K562 (cell line): ENCODE measurements around the gene BMF. TPM values are rescaled to one million over a fixed set of nuclear protein-coding genes. Genes with fewer than 3 reads are reported as not detected.

Source experiments
- CBX3 ChIP-seq, 2 experiments: IDR thresholded peaks; 1 replicate in 1 of 2; 2 replicates in 1 of 2; pipeline ENCODE4 v1.6.1; 2012; ENCODE audit warnings: inconsistent platforms in 2 of 2, low read length in 2 of 2, borderline replicate concordance in 1 of 2, control low read depth in 1 of 2
- DIDO1 ChIP-seq: fragments of 450-650 bp; IDR thresholded peaks from 2 replicates; pipeline ENCODE4 v1.6.1; 2016; ENCODE audit warnings: low read depth, missing biosample characterization, missing genetic modification characterization
- DPF2 ChIP-seq: fragments of 450-650 bp; IDR thresholded peaks from 2 replicates; pipeline ENCODE4 v1.6.1; 2016
- EHMT2 ChIP-seq: fragments of 450-650 bp; IDR thresholded peaks from 2 replicates; pipeline ENCODE4 v1.6.1; 2018; ENCODE audit warnings: antibody characterized with exemption
- HDAC3 ChIP-seq: fragments of 450-650 bp; IDR thresholded peaks from 2 replicates; pipeline ENCODE4 v1.6.1; 2018; ENCODE audit warnings: borderline replicate concordance, mild to moderate bottlenecking, moderate library complexity; ENCODE audit not compliant: partially characterized antibody
- KLF10 ChIP-seq: fragments of 250-450 bp; sonication (Bioruptor Pico); IDR thresholded peaks from 2 replicates; pipeline ENCODE4 v1.6.1; 2021; ENCODE audit warnings: matching md5 sums
- PURB ChIP-seq: sonication (generic); formaldehyde crosslinking; IDR thresholded peaks from 2 replicates; pipeline ENCODE4 v1.9.0; 2021; ENCODE audit warnings: low read depth, mild to moderate bottlenecking, missing genetic modification reagents
- SRF ChIP-seq, 2 experiments: fragments of 250-450, 450-650 bp in 1 of 2; sonication (Bioruptor Pico) in 1 of 2; sonication (generic) in 1 of 2; formaldehyde crosslinking; IDR thresholded peaks; 2 replicates each; pipeline versions ENCODE4 v1.5.0 to v1.5.1; 2020 to 2022; ENCODE audit warnings: mild to moderate bottlenecking in 1 of 2, missing genetic modification reagents in 1 of 2
- TAF7 ChIP-seq: fragments of 450-650 bp; IDR thresholded peaks from 2 replicates; pipeline ENCODE4 v1.6.1; 2016; ENCODE audit warnings: missing genetic modification characterization, missing compliant biosample characterization
- ZBED1 ChIP-seq: IDR thresholded peaks from 2 replicates; pipeline ENCODE4 v1.6.1; 2014
- ZBTB8A ChIP-seq: fragments of 450-650 bp; IDR thresholded peaks from 2 replicates; pipeline ENCODE4 v1.6.1; 2018; ENCODE audit warnings: mild to moderate bottlenecking, moderate library complexity; ENCODE audit not compliant: partially characterized antibody
- ZNF124 ChIP-seq: sonication (generic); formaldehyde crosslinking; IDR thresholded peaks from 2 replicates; pipeline ENCODE4 v1.8.1; 2022; ENCODE audit warnings: missing genetic modification reagents
- ZNF146 ChIP-seq: IDR thresholded peaks from one replicate; pipeline ENCODE4 v1.6.1; 2018; ENCODE audit warnings: missing compliant biosample characterization; ENCODE audit not compliant: unreplicated experiment
- ZNF263 ChIP-seq: sonication (generic); formaldehyde crosslinking; IDR thresholded peaks from 2 replicates; pipeline ENCODE4 v1.8.0; 2022; ENCODE audit warnings: mild to moderate bottlenecking, missing genetic modification reagents, borderline replicate concordance
- ZNF274 ChIP-seq: IDR thresholded peaks from 2 replicates; pipeline ENCODE4 v1.6.1; 2011; ENCODE audit warnings: low read depth, mild to moderate bottlenecking, low read length, moderate library complexity, borderline replicate concordance
- ZNF384 ChIP-seq: IDR thresholded peaks from 2 replicates; pipeline ENCODE4 v1.6.1; 2012; ENCODE audit warnings: low read depth, low read length, improper control_type of control experiment
- ZNF57 ChIP-seq: fragments of 450-650 bp; formaldehyde crosslinking; IDR thresholded peaks from 2 replicates; pipeline ENCODE4 v1.4.0; 2020; ENCODE audit warnings: mild to moderate bottlenecking, moderate library complexity
- polyA plus RNA-seq, 8 experiments: library from polyadenylated mRNA; depleted of rRNA in 4 of 8; stranded (reverse) in 5 of 8; unstranded in 3 of 8; fragments of >200 nt; fragmentation: Nextera tagmentation in 2 of 8; fragmentation: Illumina TruSeq in 1 of 8; extraction: Ambion mirVana in 2 of 8; extraction: Trizol in 1 of 8; gene quantifications; 2 replicates each; pipeline versions ENCODE4 v1.2.1 to v1.2.3, GENCODE V29; 2011 to 2014; ENCODE audit warnings: inconsistent platforms in 1 of 8, missing spikeins in 1 of 8
- total RNA-seq, 7 experiments: library from RNA; depleted of rRNA in 6 of 7; stranded (reverse); fragments of >200 nt in 6 of 7; fragmentation: Illumina TruSeq in 2 of 7; extraction: Trizol in 2 of 7; gene quantifications; 2 replicates each; pipeline versions ENCODE4 v1.2.1 to v1.2.3, GENCODE V29; 2011 to 2021; ENCODE audit warnings: low replicate concordance in 1 of 7
- TF ChIP-seq, protein P1 (sequence below), 2 experiments: IDR thresholded peaks in 1 of 2; conservative IDR thresholded peaks in 1 of 2; 2 replicates each; pipeline ENCODE4 v1.6.1; 2016; ENCODE audit warnings: low read depth in 2 of 2, mild to moderate bottlenecking in 1 of 2, missing compliant biosample characterization in 1 of 2, missing genetic modification characterization in 1 of 2, moderate library complexity in 1 of 2
- TF ChIP-seq, protein P2 (sequence below), 3 experiments: fragments of 200-800 bp in 1 of 3; fragments of 250-450 bp in 1 of 3; fragments of 450-650 bp in 1 of 3; sonication (Bioruptor Pico) in 1 of 3; sonication (Bioruptor generic) in 1 of 3; formaldehyde crosslinking in 1 of 3; IDR thresholded peaks; 2 replicates each; pipeline versions ENCODE4 v1.6.1 to v1.8.0; 2016 to 2022; ENCODE audit warnings: mild to moderate bottlenecking in 2 of 3, missing genetic modification characterization in 2 of 3, missing compliant biosample characterization in 1 of 3, moderate library complexity in 1 of 3
- TF ChIP-seq, protein P3 (sequence below), 2 experiments: fragments of 200-800 bp in 1 of 2; sonication (Bioruptor generic) in 1 of 2; sonication (generic) in 1 of 2; formaldehyde crosslinking in 1 of 2; IDR thresholded peaks in 1 of 2; conservative IDR thresholded peaks in 1 of 2; 2 replicates each; pipeline versions ENCODE4 v1.5.0 to v1.6.1; 2016 to 2020; ENCODE audit warnings: missing compliant biosample characterization in 1 of 2, missing genetic modification characterization in 1 of 2, missing genetic modification reagents in 1 of 2

Gene BMF
- total and polyA plus RNA-seq, 9 of the 15 experiments (the other 6 are each of a cell fraction or from before 2014, with no cell fraction given), result 0.25 to 0.91 (median 0.59) TPM; not detected in 2

DNA sequence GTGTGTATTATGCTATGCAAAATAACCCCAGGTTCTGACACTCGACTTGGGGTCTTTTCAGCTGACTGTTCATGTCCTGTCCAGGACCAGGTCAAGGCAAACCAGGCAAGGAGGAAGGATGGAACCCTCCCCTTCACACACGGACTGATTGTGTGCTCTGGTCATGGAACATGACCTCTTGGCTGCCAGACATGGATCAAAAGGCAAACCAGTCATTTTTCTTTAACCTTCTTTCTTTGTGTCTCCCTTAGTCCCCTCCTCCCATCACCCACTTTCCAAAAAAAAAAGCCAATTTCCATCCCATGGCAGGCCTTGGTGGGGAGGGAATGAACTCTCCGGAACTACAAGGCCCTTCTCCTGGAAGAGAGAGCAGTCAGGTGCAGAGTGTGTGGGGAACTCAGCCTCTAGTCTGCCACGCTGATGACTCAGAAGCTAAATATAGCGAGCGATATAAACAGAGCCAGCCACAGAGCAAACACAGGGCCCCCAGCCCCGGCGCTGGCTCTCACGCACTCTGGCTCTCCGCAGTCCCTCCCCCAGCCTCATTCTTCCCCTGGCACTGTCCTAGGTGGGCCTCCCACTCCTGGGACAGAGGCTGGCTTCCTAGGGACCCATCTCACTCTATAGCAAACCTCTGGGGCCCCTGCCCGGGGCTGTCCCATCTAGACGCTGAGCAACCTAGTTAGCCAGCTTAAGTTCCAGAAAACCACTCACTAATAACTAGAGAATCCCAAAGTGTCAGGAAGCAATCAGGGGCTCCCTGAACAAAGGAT is 10.0 kb downstream of the BMF start (continued):
- TF ChIP-seq, protein P1, sequence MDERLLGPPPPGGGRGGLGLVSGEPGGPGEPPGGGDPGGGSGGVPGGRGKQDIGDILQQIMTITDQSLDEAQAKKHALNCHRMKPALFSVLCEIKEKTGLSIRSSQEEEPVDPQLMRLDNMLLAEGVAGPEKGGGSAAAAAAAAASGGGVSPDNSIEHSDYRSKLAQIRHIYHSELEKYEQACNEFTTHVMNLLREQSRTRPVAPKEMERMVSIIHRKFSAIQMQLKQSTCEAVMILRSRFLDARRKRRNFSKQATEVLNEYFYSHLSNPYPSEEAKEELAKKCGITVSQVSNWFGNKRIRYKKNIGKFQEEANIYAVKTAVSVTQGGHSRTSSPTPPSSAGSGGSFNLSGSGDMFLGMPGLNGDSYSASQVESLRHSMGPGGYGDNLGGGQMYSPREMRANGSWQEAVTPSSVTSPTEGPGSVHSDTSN (CRISPR knock-in tag; IDR thresholded peaks at IDR 0.05; ENCODE audit: low read depth), result no peak
- TF ChIP-seq, protein P1 (tag; conservative IDR thresholded peaks at IDR 0.05; ENCODE audit: low read depth), result 0 out of 2 replicates have a peak, but pooled peaks have one; percentile 5
- TF ChIP-seq ZNF146 (CRISPR knock-in tag) (no peak), SRF (CRISPR knock-in tag; IDR thresholded peaks at IDR 0.05) (no peak), CBX3 (IDR thresholded peaks at IDR 0.05; ENCODE audit: borderline replicate concordance in 1 of 2, low read length in 2 of 2) (no peak), ZNF274 (no peak), ZNF263 (CRISPR knock-in tag) (no peak), ZBTB8A (no peak), PURB (no peak), ZNF124 (CRISPR knock-in tag) (no peak), KLF10 (CRISPR knock-in tag) (no peak), TAF7 (tag) (no peak), ZNF384 (peak; percentile 39), HDAC3 (no peak), ZBED1 (no peak), ZNF57 (no peak), DPF2 (peak; percentile 90), EHMT2 (no peak), DIDO1 (tag) (no peak)
- TF ChIP-seq, protein P2, sequence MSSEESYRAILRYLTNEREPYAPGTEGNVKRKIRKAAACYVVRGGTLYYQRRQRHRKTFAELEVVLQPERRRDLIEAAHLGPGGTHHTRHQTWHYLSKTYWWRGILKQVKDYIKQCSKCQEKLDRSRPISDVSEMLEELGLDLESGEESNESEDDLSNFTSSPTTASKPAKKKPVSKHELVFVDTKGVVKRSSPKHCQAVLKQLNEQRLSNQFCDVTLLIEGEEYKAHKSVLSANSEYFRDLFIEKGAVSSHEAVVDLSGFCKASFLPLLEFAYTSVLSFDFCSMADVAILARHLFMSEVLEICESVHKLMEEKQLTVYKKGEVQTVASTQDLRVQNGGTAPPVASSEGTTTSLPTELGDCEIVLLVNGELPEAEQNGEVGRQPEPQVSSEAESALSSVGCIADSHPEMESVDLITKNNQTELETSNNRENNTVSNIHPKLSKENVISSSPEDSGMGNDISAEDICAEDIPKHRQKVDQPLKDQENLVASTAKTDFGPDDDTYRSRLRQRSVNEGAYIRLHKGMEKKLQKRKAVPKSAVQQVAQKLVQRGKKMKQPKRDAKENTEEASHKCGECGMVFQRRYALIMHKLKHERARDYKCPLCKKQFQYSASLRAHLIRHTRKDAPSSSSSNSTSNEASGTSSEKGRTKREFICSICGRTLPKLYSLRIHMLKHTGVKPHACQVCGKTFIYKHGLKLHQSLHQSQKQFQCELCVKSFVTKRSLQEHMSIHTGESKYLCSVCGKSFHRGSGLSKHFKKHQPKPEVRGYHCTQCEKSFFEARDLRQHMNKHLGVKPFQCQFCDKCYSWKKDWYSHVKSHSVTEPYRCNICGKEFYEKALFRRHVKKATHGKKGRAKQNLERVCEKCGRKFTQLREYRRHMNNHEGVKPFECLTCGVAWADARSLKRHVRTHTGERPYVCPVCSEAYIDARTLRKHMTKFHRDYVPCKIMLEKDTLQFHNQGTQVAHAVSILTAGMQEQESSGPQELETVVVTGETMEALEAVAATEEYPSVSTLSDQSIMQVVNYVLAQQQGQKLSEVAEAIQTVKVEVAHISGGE (CRISPR knock-in tag; IDR thresholded peaks at IDR 0.05), result peak in 1 of 3 experiments; percentile 81; a peak in 2 of 6 replicates
- TF ChIP-seq, protein P3, sequence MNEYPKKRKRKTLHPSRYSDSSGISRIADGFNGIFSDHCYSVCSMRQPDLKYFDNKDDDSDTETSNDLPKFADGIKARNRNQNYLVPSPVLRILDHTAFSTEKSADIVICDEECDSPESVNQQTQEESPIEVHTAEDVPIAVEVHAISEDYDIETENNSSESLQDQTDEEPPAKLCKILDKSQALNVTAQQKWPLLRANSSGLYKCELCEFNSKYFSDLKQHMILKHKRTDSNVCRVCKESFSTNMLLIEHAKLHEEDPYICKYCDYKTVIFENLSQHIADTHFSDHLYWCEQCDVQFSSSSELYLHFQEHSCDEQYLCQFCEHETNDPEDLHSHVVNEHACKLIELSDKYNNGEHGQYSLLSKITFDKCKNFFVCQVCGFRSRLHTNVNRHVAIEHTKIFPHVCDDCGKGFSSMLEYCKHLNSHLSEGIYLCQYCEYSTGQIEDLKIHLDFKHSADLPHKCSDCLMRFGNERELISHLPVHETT (CRISPR knock-in tag; conservative IDR thresholded peaks at IDR 0.05 in 1 of 2, IDR thresholded peaks at IDR 0.05 in 1 of 2), result peak in 1 of 2 experiments; percentile 33; a peak in 1 of 4 replicates
